Fibroblast of lung (primary cell): ENCODE data around the gene SLC4A8. TPM values are rescaled to one million over a fixed set of nuclear protein-coding genes. Genes with fewer than 3 reads are reported as not detected.

Experiments used
- DNase-seq, 2 donors: peaks; one replicate each; pipeline versions ENCODE4 v3.0.0 to v3.0.0-alpha.2; 2010; ENCODE audit warnings: low read depth in 2 of 2
- H2AFZ ChIP-seq: 2 replicates; pipeline ENCODE4 v1.5.1; 2012; ENCODE audit warnings: low read length, control low read depth, inconsistent platforms
- H3K27ac ChIP-seq: 2 replicates; pipeline ENCODE4 v1.5.1; 2011; ENCODE audit warnings: low read length, control low read depth; ENCODE audit not compliant: insufficient read depth
- H3K27me3 ChIP-seq: 2 replicates; pipeline ENCODE4 v1.5.1; 2011; ENCODE audit warnings: mild to moderate bottlenecking, low read length; ENCODE audit not compliant: control insufficient read depth, insufficient read depth
- H3K36me3 ChIP-seq: 2 replicates; pipeline ENCODE4 v1.5.1; 2011; ENCODE audit warnings: low read length; ENCODE audit not compliant: control insufficient read depth, insufficient read depth
- H3K4me1 ChIP-seq: 2 replicates; pipeline ENCODE4 v1.5.1; 2011; ENCODE audit warnings: low read length; ENCODE audit not compliant: control insufficient read depth, insufficient read depth; ENCODE audit errors: extremely low read depth
- H3K4me2 ChIP-seq: 2 replicates; pipeline ENCODE4 v1.5.1; 2011; ENCODE audit warnings: low read length, control low read depth; ENCODE audit not compliant: insufficient read depth; ENCODE audit errors: extremely low read depth
- H3K4me3 ChIP-seq, 4 experiments: fragments of 200-600 bp in 1 of 4; sonication (generic) in 1 of 4; replicated peaks in 1 of 4; 2 replicates each; pipeline ENCODE4 v1.5.1; 2011 to 2016; ENCODE audit warnings: low read length in 4 of 4, low read depth in 3 of 4, mild to moderate bottlenecking in 3 of 4, control low read depth in 2 of 4, inconsistent platforms in 1 of 4, mixed read lengths in 1 of 4; ENCODE audit not compliant: insufficient read depth in 1 of 4; ENCODE audit errors: control extremely low read depth in 1 of 4
- H3K79me2 ChIP-seq: 2 replicates; pipeline ENCODE4 v1.5.1; 2012; ENCODE audit warnings: mild to moderate bottlenecking, low read length, inconsistent platforms; ENCODE audit not compliant: control insufficient read depth, insufficient read depth
- H3K9ac ChIP-seq: 2 replicates; pipeline ENCODE4 v1.5.1; 2011; ENCODE audit warnings: mild to moderate bottlenecking, low read length, control low read depth; ENCODE audit not compliant: insufficient read depth
- H3K9me3 ChIP-seq: 2 replicates; pipeline ENCODE4 v1.5.1; 2012; ENCODE audit warnings: low read depth, low read length; ENCODE audit not compliant: control insufficient read depth, insufficient read depth
- H4K20me1 ChIP-seq: 2 replicates; pipeline ENCODE4 v1.5.1; 2011; ENCODE audit warnings: low read length; ENCODE audit not compliant: control insufficient read depth, insufficient read depth; ENCODE audit errors: extremely low read depth
- EZH2 ChIP-seq: IDR thresholded peaks from 2 replicates; pipeline ENCODE4 v1.5.1; 2012; ENCODE audit warnings: low read length, control low read depth, mild to moderate bottlenecking; ENCODE audit errors: missing control alignments
- polyA plus RNA-seq, 2 donors: library from polyadenylated mRNA; depleted of rRNA in 1 of 2; stranded (reverse) in 1 of 2; unstranded in 1 of 2; fragments of >200 nt; gene quantifications; 2 replicates each; pipeline ENCODE4 v1.2.1, GENCODE V29; 2011 to 2012; ENCODE audit warnings: missing spikeins in 1 of 2
- total RNA-seq: library from RNA; depleted of rRNA; stranded (reverse); fragments of >200 nt; gene quantifications from 2 replicates; pipeline ENCODE4 v1.2.1, GENCODE V29; 2014
- TF ChIP-seq, protein P1 (sequence below), 2 donors: IDR thresholded peaks in 1 of 2; conservative IDR thresholded peaks in 1 of 2; 1 replicate in 1 of 2; 2 replicates in 1 of 2; pipeline ENCODE4 v1.5.1; 2011 to 2012; ENCODE audit warnings: low read length in 2 of 2, control low read depth in 1 of 2, inconsistent platforms in 1 of 2, low read depth in 1 of 2, mild to moderate bottlenecking in 1 of 2

SLC4A8 gene
- total and polyA plus RNA-seq, 2 donors (not counting 1 experiment from before 2014, with no cell fraction given): 4.9 to 7.3 TPM

DNA sequence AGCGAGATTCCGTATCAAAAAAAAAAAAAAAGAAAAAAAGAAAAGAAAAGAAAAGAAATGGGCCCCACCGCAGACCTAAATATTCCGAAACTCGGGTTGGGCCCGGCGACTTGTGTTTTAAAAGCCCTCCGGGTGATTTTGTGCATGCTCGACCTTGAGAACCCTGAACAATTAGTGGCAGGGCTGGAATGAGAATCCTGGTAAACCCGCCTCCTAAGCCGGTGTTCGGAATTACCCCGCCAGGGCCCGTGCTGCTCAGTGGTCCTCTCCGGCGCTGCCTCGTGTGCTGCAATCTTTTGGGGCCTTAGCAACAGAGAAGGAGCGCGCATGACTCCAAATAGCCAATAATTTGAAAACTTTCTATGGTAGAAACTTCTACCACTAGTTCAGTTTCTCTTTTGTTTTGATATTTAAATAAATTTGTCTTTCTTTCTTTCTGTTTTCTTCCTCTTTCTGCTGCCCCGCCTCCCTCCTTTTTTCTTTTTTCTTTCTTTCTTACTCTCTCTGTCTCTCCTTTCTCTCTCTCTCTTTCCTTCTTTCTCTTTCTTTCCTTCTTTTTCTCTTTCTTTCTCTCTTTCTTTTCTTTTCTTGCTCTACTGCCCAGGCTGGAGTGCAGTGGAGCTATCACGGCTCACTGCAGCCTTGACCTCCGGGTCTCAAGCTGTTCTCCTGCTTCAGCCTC is 31.9 kb upstream of the SLC4A8 start:
- Histone ChIP-seq H3K9me3 (no peaks in the 10 kb centered on the region), H2AFZ (no peak overlapping the region), H3K27me3 (no peaks in the 10 kb centered on the region), H3K4me3 (peak overlapping the region in 2 of 4 experiments; percentile 49 to 69), H3K4me2 (peak overlapping the region; percentile 72), H3K9ac (no peak overlapping the region), H3K4me1 (peaks cover 45% of the 10 kb centered on the region), H4K20me1 (no peaks in the 10 kb centered on the region), H3K27ac (peak overlapping the region; percentile 95), H3K79me2 (peaks cover 7% of the 10 kb centered on the region), H3K36me3 (peaks cover 2% of the 10 kb centered on the region)
- peak; percentile 54 to 66 for DNase-seq
- TF ChIP-seq, protein P1, sequence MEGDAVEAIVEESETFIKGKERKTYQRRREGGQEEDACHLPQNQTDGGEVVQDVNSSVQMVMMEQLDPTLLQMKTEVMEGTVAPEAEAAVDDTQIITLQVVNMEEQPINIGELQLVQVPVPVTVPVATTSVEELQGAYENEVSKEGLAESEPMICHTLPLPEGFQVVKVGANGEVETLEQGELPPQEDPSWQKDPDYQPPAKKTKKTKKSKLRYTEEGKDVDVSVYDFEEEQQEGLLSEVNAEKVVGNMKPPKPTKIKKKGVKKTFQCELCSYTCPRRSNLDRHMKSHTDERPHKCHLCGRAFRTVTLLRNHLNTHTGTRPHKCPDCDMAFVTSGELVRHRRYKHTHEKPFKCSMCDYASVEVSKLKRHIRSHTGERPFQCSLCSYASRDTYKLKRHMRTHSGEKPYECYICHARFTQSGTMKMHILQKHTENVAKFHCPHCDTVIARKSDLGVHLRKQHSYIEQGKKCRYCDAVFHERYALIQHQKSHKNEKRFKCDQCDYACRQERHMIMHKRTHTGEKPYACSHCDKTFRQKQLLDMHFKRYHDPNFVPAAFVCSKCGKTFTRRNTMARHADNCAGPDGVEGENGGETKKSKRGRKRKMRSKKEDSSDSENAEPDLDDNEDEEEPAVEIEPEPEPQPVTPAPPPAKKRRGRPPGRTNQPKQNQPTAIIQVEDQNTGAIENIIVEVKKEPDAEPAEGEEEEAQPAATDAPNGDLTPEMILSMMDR (conservative IDR thresholded peaks at IDR 0.05 in 1 of 2, IDR thresholded peaks at IDR 0.05 in 1 of 2; ENCODE audit: low read depth in 1 of 2, low read length in 2 of 2): no peak
- TF ChIP-seq EZH2: no peak

DNA sequence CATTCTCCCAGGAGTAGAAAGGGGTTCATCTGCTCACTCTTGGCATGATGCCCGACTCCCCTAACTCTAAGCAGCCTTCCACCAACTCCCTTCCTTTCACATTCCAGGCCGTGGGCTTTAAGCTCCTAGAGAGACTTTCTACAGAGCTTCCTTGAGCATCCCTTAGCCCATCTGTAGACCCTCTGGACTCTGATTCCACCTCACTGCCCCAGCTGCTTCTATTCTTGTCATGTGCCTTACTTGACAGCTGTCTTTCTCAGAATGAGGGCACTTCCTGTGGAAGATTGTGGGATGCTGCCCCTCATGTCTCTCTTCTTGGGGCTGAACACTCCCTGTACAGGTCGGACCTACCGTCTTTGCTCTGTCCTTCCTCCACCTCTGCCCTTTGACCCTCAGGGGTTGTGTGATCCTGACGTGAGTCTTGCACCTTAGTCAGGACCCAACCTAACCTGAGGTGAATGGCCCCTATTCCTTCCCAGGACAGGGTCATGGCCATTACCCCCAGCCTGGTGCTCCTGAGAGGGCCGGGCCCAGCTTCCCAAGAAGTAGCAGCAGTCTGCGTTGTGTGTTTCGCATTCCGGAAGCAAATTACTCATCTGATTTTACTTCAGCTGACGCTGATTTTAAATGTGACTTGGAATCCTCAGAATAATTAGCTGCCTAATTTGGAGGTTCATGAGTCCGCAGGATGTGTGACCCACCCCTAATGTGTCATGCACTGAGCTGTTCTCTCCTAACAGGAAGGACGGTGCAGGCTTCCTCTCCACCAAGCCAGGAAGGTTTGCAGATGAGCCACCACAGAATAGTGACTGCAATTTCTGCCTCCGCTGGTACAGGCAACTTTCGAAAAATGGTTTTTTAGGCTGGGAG is 30.7 kb upstream of the SLC4A8 start:
- Histone ChIP-seq H3K9me3 (no peaks in the 10 kb centered on the region), H2AFZ (peak overlapping the region; percentile 29), H3K4me3 (no peak overlapping the region), H3K9ac (peak overlapping the region; percentile 45), H3K4me1 (peaks cover 39% of the 10 kb centered on the region), H3K36me3 (peaks cover 2% of the 10 kb centered on the region), H4K20me1 (no peaks in the 10 kb centered on the region), H3K27ac (peak overlapping the region; percentile 95), H3K4me2 (peak overlapping the region; percentile 56), H3K79me2 (peaks cover 7% of the 10 kb centered on the region), H3K27me3 (no peaks in the 10 kb centered on the region)
- TF ChIP-seq EZH2: no peak
- TF ChIP-seq, protein P1 (conservative IDR thresholded peaks at IDR 0.05 in 1 of 2, IDR thresholded peaks at IDR 0.05 in 1 of 2; ENCODE audit: low read depth in 1 of 2, low read length in 2 of 2): no peak
- peak; percentile 90 to 95 for DNase-seq
